SKM-1 (cell line): ENCODE measurements around the gene GIMAP2.
"Not testable (repeated sequence)": the region's sequence is repeated elsewhere in the genome, so short reads cannot be mapped to it uniquely, and the experiment has no call there.

Experiments used
- DNase-seq: peaks from one replicate; lab custom pipeline; 2025; ENCODE audit not compliant: unreplicated experiment; lab: John Stamatoyannopoulos, UW

Gene GIMAP2

GRCh38 chr7:150676276-150676675 is 9.2 kb upstream of the GIMAP2 start:
- peak; percentile 4 for DNase-seq

- not testable (repeated sequence) for DNase-seq
Measured at GRCh38 chr7:150676854-150677253, 8.7 kb upstream of the GIMAP2 start.

GRCh38 chr7:150678601-150679000 is 6.9 kb upstream of the GIMAP2 start:
- not testable (repeated sequence) for DNase-seq

GRCh38 chr7:150680364-150680763 is 5.1 kb upstream of the GIMAP2 start:
- not testable (repeated sequence) for DNase-seq

- DNase-seq: no peak
Measured at GRCh38 chr7:150686030-150686631, 625 bp downstream of the GIMAP2 start.

GRCh38 chr7:150688630-150689029 is 3.1 kb downstream of the GIMAP2 start:
- DNase-seq: no peak

- DNase-seq: no peak
Measured at GRCh38 chr7:150695654-150696053, 10.1 kb downstream of the GIMAP2 start.

- DNase-seq: no peak
Measured at GRCh38 chr7:150703209-150703608, 17.7 kb downstream of the GIMAP2 start.

GRCh38 chr7:150715293-150715692 is 29.8 kb downstream of the GIMAP2 start:
- no peak for DNase-seq

- no peak for DNase-seq
Measured at GRCh38 chr7:150715738-150716137, 30.2 kb downstream of the GIMAP2 start.

GRCh38 chr7:150716368-150716767 is 30.9 kb downstream of the GIMAP2 start, which contains the start of gene GIMAP1:
Gene GIMAP1 (plus strand): TSS chr7:150716613. CDS start chr7:150719048, 2,435 bp downstream.
- DNase-seq: peak; percentile 11

GRCh38 chr7:150716939-150717338 is 31.4 kb downstream of the GIMAP2 start:
- no peak for DNase-seq

GRCh38 chr7:150717814-150718420 is 32.4 kb downstream of the GIMAP2 start:
- DNase-seq: peak; percentile 1

GRCh38 chr7:150719436-150719835 is 33.9 kb downstream of the GIMAP2 start:
- DNase-seq: no peak

- no peak for DNase-seq
Measured at GRCh38 chr7:150719960-150720891, 34.7 kb downstream of the GIMAP2 start.

GRCh38 chr7:150721970-150722373 is 36.5 kb downstream of the GIMAP2 start:
- DNase-seq: no peak

GRCh38 chr7:150722431-150722931 is 37.0 kb downstream of the GIMAP2 start:
- DNase-seq: no peak

- DNase-seq: no peak
Measured at GRCh38 chr7:150723467-150723866, 38.0 kb downstream of the GIMAP2 start.

- DNase-seq: no peak
Measured at GRCh38 chr7:150727381-150727780, 41.9 kb downstream of the GIMAP2 start.

- no peak for DNase-seq
Measured at GRCh38 chr7:150728011-150728410, 42.5 kb downstream of the GIMAP2 start.

GRCh38 chr7:150728609-150729008 is 43.1 kb downstream of the GIMAP2 start:
- no peak for DNase-seq

- DNase-seq: no peak
Measured at GRCh38 chr7:150731916-150732315, 46.4 kb downstream of the GIMAP2 start.
